NB4 (cell line): ENCODE data around the gene FJX1.

Source experiments
- CTCF ChIP-seq: IDR thresholded peaks from one replicate; pipeline ENCODE4 v1.5.1; 2012; ENCODE audit warnings: low read depth, low read length
- MAX ChIP-seq: IDR thresholded peaks from 2 replicates; pipeline ENCODE4 v1.6.1; 2011; ENCODE audit warnings: low read depth, low read length
- POLR2A ChIP-seq: IDR thresholded peaks from 2 replicates; pipeline ENCODE4 v1.6.1; 2011; ENCODE audit warnings: mild to moderate bottlenecking; ENCODE audit not compliant: insufficient read length; ENCODE audit errors: extremely low read depth

DNA sequence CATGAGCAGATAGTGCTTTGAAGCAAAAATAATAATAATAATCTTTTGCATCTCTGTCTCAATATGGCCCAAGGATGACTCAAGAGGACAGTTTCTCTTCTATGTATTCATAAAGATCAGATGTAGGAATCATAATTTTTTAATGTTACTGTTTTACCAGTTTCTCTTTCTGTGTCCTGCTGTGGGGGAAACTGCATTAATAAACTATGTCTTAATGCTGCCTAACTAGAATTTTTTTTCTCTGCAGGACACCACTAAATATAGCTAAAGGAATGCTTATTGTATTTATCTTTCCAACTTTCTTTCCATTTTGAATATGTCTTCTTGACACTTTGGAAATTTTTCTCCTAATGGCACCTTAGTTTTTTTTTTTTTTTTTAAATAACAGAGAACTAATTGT, 6.5 kb downstream of the FJX1 start:
- TF ChIP-seq CTCF = no peak
- TF ChIP-seq POLR2A = no peak
- TF ChIP-seq MAX = no peak
